HG02885 (cell line): ENCODE data around the gene NLRC5.
"Not testable (repeated sequence)": the region's sequence is repeated elsewhere in the genome, so short reads cannot be mapped to it uniquely, and the experiment has no call there.

Source experiments
- ATAC-seq: cut with Tn5 transposase; IDR thresholded peaks from one replicate; pipeline ENCODE4 v1.9.1; 2021; ENCODE audit warnings: mild to moderate bottlenecking; ENCODE audit not compliant: unreplicated experiment, poor library complexity

NLRC5 gene

DNA sequence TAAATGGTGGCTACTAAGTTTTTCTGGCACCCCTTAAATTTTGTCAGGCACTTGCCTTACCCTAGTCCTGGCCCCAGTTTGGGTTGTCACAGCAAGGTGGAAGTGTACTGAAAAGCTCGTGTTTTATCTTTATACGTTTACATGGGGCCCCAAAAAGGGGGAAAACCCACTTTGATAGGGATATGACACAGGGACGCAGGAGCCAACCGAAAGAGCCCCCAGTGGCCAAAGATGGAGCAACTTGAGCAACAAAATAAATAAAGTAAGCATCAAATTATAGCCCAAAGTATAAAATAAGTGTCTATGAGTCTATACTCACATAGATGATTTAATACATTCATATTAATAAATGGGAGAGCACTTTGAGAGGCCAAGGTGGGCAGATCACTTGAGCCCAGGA is 32.6 kb upstream of the NLRC5 start:
- ATAC-seq, result no peak

DNA sequence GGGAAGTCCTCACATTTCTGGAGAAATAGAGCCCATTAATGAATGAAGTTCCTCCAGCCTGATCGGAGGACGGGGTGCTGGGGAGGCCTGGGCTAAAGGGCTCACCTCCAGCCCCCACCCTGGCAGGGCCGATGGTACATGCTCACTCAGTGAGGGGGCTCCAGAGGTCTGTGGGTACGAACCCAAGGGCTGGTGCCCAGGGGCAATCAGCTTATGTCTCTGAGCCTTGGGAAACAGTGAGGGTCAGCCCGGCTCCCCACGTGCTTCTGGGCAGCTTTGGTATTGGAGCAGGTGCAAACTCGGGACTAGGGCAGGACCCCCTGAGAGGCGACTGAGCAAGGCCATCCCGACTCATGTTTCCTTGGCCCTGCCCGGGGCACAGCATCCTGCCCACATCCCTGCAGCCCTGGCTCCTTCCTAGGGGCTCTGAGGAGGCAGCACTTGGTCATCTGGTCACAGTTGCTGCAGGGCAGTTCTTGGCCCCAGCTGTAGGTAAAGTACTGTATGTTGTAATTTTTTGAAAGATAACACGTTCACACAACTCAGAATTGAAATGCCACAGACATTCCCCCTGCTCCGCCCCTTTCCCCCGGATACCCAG is 28.6 kb upstream of the NLRC5 start:
- no peak for ATAC-seq

DNA sequence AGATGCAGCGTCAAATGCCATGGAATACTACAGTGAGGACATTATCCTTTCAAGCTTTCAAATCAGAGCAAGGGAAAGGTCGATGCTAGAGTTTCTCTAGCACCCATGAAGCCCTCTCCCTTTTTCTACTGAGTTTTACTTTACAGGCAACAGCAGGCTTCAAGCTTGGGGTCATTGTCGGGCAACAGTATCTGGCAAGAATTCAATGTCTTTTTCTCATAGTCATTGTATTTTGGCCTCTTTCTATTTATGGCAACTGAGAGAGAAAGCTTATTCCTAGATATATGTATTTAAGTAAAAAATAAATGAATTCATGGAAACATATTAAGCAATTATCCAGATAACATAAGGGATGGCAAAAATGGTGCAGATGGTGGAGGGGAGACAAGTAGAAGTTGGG is 28.0 kb upstream of the NLRC5 start:
- no peak for ATAC-seq

DNA sequence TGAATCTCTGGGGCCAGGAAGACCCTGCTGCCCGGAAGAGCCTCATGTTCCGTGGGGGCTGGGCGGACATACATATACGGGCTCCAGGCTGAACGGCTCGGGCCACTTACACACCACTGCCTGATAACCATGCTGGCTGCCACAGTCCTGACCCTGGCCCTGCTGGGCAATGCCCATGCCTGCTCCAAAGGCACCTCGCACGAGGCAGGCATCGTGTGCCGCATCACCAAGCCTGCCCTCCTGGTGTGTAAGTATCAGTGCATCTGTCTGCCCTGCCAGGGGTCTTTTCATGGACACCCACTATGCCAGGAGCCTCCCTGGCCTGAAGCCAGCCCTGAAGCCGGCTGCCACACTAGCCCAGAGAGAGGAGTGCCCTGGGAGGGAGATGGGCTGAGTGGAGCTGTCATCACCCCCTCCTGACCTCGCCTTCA is 27.5 kb upstream of the NLRC5 start, which contains the start of gene CETP:
CETP (plus strand) TSS at position 100 of the 431 bp plus-strand sequence; CDS start at position 130, 30 bp downstream.
- ATAC-seq, result no peak

DNA sequence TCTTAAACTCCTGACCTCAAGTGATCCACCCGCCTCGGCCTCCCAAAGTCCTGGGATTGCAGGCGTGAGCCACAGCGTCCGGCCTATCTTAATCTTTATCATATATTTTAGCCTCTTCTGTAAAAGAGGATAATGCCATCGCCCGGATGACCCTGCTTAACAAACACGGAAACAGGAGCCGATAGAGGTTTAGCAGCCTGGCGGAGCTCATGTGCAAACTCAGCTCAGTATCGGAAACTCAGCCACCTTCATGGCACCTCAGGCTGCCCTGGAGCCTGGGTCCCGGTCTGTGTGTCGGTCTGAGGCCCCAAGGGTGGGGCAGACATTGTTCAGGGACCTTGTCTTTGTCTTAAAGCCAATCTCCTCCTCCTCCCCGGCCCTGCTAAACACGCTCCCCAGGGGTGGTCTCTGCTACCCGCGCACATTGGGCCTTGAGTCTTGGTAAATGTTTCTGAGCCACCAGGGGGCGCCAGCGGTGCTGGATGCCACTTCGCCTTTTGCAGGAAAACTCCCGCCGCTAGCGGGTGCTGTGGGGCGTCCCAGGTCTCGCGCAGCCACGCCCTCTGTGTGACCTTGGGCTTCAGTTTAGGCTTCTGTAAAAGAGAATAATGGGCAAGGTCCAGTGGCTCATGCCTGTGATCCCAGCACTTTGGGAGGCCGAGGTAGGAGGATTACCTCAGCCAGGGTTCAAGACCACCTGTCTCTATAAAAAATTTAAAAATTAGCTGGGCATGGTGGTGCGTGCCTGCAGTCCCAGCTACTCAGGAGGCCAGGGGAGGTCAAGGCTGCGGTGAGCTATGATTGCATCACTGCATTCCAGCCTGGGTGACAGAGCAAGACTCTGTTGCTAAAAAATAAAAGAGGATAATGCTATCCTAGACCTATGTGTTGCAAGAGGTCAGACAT is 24.9 kb upstream of the NLRC5 start:
- ATAC-seq, result peak; percentile 65

DNA sequence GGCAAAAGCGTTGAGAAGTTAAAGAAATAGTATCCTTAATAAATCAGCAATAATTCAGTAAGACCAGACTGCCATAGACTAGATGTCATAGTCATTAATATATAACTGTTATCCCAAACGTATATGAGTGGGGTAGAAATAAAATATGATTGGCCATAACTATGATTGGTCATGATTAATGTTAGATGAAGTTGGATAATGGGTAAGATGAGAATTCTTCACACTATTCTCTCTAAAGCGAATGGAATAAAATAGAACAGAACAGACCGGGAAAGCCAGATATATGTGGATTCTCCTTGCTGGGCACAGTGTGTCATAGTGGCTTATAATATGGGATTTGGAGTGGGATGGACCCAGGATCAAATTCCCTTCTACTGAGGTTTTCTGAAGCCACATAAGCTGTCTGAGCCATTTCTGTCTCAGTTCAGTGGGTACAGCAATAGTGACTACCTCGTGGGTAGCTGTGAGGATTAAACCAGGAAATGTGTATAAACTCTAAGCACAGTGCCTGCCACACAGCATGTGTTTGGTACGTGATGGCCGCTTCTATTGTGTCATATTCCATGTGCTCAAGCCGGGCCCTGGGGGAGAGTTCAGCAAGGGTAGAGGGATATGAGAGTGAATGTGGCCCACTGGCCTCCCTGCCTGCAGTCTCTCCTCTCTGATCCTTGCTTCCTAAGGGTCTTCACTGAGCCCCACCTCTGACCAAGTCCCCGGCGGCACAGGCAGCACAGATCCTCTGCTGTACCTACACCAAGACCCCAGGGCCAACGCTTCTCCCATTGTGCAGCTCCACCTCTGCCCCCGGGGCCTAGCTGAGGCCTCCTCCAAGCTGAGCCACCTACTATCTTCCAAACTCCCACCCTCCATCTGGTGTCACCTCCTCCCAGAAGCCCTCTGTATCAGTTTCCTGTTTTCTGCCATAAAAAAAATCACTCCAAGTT is 23.9 kb upstream of the NLRC5 start:
- no peak for ATAC-seq

DNA sequence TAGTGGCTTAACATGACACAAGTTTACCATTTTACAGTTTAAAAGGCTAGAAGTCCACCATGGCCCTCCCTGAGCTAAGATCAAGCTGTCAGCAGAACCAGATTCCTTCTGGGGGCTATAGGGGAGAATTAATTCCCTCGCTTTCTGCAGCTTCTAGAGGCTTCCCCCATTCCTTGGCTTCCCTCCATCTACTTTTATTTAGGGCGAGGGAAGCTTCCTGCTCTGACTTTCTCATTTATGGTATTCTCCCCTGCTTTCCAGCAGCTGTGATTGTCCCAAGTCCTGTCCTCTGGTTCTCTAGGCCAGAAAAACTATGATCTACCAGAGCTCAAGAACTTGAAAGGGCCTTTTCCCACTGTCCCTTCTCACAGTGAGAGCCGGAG is 23.3 kb upstream of the NLRC5 start:
- ATAC-seq, result no peak

DNA sequence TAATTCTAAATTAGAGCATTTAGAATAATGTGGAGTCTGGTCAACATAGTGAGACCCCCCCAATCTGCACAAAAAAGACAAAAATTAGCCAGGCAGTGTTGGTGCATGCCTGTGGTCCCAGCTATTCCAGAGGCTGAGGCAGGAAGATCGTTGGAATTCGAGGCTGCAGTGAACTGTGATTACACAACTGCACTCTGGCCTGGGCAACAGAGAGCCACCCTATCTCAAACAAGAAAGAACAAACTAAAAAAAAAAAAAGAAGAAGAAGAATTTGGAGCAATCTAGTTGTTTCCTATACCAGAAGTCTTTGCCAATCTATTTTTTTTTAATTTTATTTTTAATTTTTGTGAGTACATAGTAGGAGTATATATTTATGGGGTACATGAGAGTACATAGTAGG is 21.6 kb upstream of the NLRC5 start:
- ATAC-seq, result no peak

DNA sequence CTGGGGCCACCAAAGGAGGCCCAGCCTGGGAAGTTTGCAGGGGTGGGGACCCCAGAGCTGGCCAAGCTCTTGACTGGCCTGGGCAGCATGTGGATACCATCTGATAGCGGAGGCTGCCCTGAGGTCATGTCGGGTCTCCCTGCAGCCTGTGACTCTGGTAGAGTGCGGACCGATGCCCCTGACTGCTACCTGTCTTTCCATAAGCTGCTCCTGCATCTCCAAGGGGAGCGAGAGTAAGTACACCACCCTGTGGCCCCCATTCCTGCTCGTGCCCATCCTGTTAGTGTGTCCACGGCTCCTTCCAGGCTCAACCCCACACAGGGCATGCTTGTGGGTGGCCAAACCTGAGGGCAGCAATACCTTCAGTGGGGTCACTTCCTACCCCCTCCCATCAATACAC is 19.6 kb upstream of the NLRC5 start:
- ATAC-seq, result no peak

DNA sequence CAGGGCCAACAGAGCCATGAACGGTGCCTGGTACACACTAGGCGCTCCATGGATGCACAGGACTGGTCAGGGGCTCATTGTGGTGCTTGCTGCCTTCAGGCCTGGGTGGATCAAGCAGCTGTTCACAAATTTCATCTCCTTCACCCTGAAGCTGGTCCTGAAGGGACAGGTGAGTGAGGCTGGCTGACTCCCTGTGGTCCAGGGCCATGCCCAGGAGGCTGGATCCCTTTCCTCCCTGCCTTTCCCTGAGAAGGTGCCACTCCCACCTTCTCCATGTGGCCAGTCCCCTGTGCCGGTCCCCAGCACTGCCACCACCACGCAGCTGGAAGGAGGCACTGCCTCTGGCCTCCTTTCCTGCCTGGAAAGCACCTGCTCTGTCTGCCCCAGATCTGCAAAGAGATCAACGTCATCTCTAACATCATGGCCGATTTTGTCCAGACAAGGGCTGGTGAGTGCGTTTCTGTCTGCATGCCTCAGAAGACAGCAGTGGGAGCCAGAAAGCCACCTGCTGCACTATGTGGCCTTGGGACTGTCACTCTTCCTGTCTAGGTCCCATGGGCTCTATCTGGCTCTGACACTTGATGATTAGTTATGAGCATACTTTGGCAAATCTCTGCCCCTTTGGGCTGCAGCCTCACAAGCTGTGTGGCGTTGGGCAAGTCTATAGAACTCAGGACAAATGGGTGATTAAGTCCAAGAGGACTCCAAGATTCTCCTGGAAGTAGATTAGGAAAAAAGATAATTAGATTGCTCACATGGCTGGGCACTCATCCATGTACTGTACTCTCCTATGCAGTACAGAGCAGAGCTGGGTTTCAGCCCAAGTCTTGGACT is 18.2 kb upstream of the NLRC5 start:
- ATAC-seq, result peak; percentile 75

DNA sequence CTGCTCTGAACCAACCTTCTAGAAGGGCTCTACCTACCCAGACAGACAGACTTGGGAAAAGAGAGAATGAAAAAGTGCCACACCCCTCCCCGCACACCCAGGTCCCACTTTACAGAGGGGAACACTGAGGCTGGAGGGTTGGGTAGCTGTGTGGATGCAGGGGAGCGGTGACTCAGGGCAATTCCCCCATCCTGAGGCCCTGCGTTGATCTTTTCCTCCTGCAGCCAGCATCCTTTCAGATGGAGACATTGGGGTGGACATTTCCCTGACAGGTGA is 17.7 kb upstream of the NLRC5 start:
- ATAC-seq, result no peak

DNA sequence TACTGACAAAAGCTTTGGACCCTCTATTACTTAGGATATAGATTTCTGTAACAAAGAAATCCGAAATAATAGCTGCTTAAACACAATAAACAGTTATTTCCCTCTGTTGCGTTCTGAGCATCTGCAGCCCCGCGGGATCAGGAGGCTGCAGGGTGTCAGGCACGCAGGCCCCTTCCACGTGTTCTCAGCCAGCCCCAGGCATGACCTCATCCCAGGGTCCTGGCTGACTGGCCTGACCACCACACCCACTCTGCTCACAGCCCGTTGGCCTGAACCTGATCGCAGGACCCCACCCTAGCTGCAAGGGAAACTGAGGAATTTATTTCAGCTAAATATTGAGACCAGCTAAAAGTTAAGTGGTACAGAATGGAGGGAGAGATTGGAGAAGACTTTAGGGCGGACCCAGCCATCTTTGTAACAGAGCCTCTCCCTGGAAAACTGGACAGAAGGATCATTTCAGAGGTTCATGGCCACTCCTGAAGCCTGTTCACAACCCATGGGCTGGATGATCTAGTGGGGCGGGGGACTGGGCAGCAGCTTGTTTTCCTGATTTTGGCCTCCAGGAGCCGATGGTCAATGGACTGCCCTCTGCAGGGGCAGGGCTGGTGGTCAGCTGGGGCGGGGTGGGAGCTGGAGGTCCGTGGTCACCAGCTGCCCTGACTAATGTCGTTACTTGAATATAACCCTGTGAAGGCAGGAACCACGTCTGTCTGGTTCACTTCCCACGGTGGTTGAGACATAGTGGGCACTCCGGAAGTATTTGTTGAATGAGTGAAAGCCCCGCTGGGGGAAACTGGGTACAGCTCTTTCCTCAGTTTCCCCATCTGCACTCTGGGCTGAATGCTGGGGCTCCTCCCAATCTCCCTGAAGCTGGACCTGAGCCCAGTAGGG is 16.7 kb upstream of the NLRC5 start:
- no peak for ATAC-seq

DNA sequence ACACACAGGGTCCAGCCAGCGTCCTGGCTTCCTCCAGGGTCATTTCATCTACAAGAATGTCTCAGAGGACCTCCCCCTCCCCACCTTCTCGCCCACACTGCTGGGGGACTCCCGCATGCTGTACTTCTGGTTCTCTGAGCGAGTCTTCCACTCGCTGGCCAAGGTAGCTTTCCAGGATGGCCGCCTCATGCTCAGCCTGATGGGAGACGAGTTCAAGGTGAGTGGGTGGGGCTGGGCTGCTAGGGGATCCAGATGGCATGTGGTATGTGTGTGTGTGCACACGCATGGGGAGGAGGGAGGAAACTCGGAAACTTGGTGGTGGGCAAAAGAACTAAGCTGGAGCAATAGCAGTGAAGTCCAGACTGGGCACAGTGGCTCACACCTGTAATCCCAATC is 16.1 kb upstream of the NLRC5 start:
- no peak for ATAC-seq

DNA sequence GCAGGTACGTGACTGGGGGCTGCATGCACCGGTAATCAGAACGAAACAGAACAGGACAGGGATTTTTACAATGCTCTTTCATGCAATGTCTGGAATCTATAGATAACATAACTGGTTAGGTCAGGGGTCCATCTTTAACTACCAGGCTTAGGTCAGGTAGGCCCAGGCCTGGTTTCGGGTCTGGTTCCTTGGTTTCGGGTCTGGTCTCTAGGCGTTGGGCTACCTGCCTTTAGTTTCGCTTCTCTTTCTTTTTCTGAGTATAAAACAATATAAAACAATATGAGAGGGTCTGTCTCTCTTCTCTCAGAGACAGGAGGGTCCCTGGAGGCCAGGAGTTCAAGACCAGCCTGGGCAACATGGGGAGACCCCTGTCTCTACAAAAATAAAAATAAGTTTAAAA is 15.5 kb upstream of the NLRC5 start:
- ATAC-seq, result not testable (repeated sequence)

DNA sequence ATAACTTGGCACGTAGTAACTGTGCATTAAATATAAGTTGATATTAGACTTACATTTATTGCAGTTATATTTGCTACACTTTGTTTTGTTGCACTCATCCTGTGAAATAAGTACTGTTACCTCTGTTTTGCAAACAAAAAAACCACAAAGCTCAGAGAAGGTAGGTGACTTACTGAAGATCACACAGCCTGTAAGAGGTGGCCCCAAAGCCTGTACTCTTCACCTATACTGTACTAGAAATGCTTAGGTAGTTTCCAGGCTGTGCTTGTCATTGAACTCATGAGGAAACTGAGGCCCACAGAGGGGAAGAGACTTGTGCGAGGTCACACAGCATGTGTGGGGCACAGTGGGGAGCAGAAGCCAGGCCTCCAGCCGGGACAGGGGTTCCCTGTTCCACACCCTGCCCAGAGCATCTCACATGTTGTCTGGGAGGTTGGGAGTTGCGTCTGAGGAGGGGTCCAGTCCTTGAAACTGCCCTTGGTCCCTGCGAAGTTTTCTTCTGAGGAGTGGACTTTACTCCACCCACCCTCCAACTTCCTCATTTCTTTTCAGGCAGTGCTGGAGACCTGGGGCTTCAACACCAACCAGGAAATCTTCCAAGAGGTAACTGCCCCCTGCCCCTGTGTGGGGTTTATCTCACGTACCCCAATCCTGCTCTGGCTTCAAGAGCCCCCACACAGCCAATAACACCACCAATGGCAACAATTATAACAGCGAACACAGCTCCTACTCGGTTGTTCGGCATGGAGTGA is 14.6 kb upstream of the NLRC5 start:
- no peak for ATAC-seq

DNA sequence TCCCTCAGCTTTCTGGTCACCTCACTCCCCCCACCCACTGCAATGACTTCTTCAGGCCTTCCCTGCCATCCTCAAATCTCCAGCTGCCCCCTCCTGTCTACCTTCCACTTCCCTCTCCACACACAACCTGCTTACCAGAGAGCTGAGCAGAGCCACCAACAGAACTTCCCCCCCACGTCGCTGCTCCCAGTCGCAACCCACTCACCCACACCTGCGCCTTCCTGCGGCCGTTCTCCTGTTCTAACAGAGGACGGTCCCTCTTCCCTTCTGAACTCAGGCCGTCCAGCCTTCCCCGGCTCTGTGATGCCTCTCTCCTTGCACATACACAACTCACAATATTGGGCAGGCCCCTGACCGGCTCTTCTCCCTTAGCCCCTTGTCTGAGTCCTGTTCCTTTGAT is 13.6 kb upstream of the NLRC5 start:
- no peak for ATAC-seq

DNA sequence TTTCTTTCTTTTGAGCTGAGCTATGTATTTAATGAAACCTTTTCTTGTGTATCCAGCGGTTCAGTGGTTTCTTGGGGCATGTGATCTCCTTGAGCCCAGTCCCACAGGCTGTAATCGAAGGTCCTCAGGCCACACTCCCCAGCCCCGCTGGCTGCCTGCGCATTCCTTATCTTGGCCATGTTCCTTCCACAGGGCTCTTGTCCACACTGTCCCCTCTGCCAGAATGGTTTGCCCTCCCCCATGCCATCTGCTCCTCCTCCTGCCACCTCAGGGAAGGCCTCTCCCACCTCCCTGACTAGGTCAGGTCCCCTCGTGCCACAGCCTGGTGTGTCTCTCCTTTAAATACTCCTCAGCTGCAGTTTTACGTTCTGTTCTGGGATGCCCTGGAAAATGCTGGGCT is 12.1 kb upstream of the NLRC5 start:
- no peak for ATAC-seq

DNA sequence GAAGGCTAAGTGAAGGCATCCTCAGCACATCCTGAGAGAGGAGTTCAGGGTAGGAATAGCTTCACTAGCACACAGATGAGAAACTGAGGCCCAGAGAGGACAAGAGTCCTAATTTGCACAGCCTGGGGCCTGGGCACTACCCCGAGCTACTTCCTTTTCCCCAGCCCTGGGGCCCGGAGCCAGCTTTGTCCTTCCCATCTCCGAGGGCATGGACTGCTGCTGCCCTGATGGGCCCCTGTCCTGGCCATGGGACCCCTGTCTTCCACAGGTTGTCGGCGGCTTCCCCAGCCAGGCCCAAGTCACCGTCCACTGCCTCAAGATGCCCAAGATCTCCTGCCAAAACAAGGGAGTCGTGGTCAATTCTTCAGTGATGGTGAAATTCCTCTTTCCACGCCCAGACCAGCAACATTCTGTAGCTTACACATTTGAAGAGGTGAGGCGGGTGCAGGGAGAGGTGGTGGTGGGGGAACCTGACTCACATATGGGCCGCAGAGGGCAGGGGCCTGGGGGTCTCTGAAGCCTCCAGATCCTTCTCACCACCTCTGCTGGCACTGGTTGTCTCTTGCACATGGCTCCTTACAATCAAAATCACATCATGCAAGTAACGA is 11.4 kb upstream of the NLRC5 start:
- no peak for ATAC-seq
